Osteoblast (primary cell): Measurements from ENCODE around the gene MSANTD4. TPM values are rescaled to one million over a fixed set of nuclear protein-coding genes. Genes with fewer than 3 reads are reported as not detected.

ENCODE experiments used
- DNase-seq: peaks from one replicate; pipeline ENCODE4 v3.0.0; 2011; ENCODE audit warnings: low spot score, mixed read lengths; ENCODE audit not compliant: insufficient read length; ENCODE audit errors: missing footprints
- H2AFZ ChIP-seq: 2 replicates; pipeline ENCODE4 v1.6.0; 2011; ENCODE audit warnings: mild to moderate bottlenecking, low read length
- H3K27ac ChIP-seq: 2 replicates; pipeline ENCODE4 v1.5.1; 2011; ENCODE audit warnings: mild to moderate bottlenecking, low read depth, low read length, moderate library complexity
- H3K27me3 ChIP-seq: 2 replicates; pipeline ENCODE4 v1.6.0; 2012; ENCODE audit warnings: mild to moderate bottlenecking, control low read depth, inconsistent platforms, low read length, moderate library complexity; ENCODE audit not compliant: insufficient read depth
- H3K36me3 ChIP-seq: 2 replicates; pipeline ENCODE4 v1.5.1; 2011; ENCODE audit warnings: mild to moderate bottlenecking, low read length, control low read depth, moderate library complexity; ENCODE audit not compliant: insufficient read depth
- H3K4me1 ChIP-seq: 2 replicates; pipeline ENCODE4 v1.5.1; 2011; ENCODE audit warnings: mild to moderate bottlenecking, low read length, control low read depth, moderate library complexity; ENCODE audit not compliant: insufficient read depth
- H3K4me2 ChIP-seq: 2 replicates; pipeline ENCODE4 v1.6.0; 2011; ENCODE audit warnings: mild to moderate bottlenecking, low read length; ENCODE audit not compliant: insufficient read depth
- H3K4me3 ChIP-seq: fragments of 200-600 bp; sonication (generic); 3 replicates; pipeline ENCODE4 v1.5.1; 2012; ENCODE audit warnings: mild to moderate bottlenecking, low read length, inconsistent platforms; ENCODE audit not compliant: insufficient read depth
- H3K79me2 ChIP-seq: 2 replicates; pipeline ENCODE4 v1.6.0; 2012; ENCODE audit warnings: mild to moderate bottlenecking, low read length, control low read depth, inconsistent platforms; ENCODE audit not compliant: insufficient read depth
- H3K9me3 ChIP-seq: 2 replicates; pipeline ENCODE4 v1.5.1; 2011; ENCODE audit warnings: low read depth, low read length, control low read depth
- H4K20me1 ChIP-seq: 2 replicates; pipeline ENCODE4 v1.6.0; 2012; ENCODE audit warnings: mild to moderate bottlenecking, low read length, control low read depth; ENCODE audit not compliant: insufficient read depth
- CTCF ChIP-seq: IDR thresholded peaks from 2 replicates; pipeline ENCODE4 v1.5.1; 2011; ENCODE audit warnings: mild to moderate bottlenecking, low read depth, low read length, moderate library complexity; ENCODE audit errors: extremely low read depth
- small RNA-seq: library from RNA; depleted of rRNA; stranded (forward); fragments of <200 nt; gene quantifications from one replicate; pipeline ENCODE3, GENCODE V24; 2012
- total RNA-seq: library from RNA; depleted of rRNA; stranded (reverse); fragments of >200 nt; gene quantifications from 2 replicates; pipeline ENCODE4 v1.2.3, GENCODE V29; 2012

Gene MSANTD4
- total RNA-seq, 1 donor: 34.4 TPM

GRCh38 chr11:105968021-105968697, 53.9 kb downstream of the MSANTD4 start:
- H3K27ac ChIP-seq: no peak overlapping the region
- H3K27me3 ChIP-seq: no peaks in the 10 kb centered on the region
- no peaks in the 10 kb centered on the region for H3K4me1 ChIP-seq
- peak; percentile 5 for DNase-seq
- H3K79me2 ChIP-seq: no peaks in the 10 kb centered on the region
- H3K4me2 ChIP-seq: no peak overlapping the region
- H3K36me3 ChIP-seq: no peaks in the 10 kb centered on the region
- no peak overlapping the region for H3K4me3 ChIP-seq
- no peak overlapping the region for H2AFZ ChIP-seq
- TF ChIP-seq CTCF: no peak
- H3K9me3 ChIP-seq: no peaks in the 10 kb centered on the region
- no peaks in the 10 kb centered on the region for H4K20me1 ChIP-seq

GRCh38 chr11:105960252-105961245, 61.5 kb downstream of the MSANTD4 start:
- Histone ChIP-seq H3K4me2 (no peak overlapping the region), H3K9me3 (no peaks in the 10 kb centered on the region), H4K20me1 (no peaks in the 10 kb centered on the region), H2AFZ (no peak overlapping the region), H3K79me2 (no peaks in the 10 kb centered on the region), H3K4me3 (no peak overlapping the region), H3K27me3 (no peaks in the 10 kb centered on the region), H3K4me1 (no peaks in the 10 kb centered on the region), H3K36me3 (no peaks in the 10 kb centered on the region), H3K27ac (no peak overlapping the region)
- no peak for TF ChIP-seq CTCF
- no peak for DNase-seq

Small RNA genes lying within 50 kb of the gene (small RNA-seq; reads per million reads assigned to genes)
- gene RNU6-277P: not detected

Other genes with a start within 250 kb of the MSANTD4 start
- gene KBTBD3, start 55.1 kb upstream of the MSANTD4 start, total RNA-seq: 3.8 and 4.3 TPM in 2 replicates
- 40.7 and 41.6 TPM in 2 replicates for gene AASDHPPT, start 55.4 kb upstream of the MSANTD4 start, total RNA-seq